GM12873 (cell line): Measurements from ENCODE around the gene ADAM12.

ENCODE experiments used
- CTCF ChIP-seq: IDR thresholded peaks from 2 replicates; pipeline ENCODE4 v1.5.1; 2012; ENCODE audit warnings: low read depth, mild to moderate bottlenecking, moderate library complexity, low read length, control low read depth; ENCODE audit not compliant: insufficient read depth; ENCODE audit errors: missing control alignments

The ADAM12 gene, protein sequence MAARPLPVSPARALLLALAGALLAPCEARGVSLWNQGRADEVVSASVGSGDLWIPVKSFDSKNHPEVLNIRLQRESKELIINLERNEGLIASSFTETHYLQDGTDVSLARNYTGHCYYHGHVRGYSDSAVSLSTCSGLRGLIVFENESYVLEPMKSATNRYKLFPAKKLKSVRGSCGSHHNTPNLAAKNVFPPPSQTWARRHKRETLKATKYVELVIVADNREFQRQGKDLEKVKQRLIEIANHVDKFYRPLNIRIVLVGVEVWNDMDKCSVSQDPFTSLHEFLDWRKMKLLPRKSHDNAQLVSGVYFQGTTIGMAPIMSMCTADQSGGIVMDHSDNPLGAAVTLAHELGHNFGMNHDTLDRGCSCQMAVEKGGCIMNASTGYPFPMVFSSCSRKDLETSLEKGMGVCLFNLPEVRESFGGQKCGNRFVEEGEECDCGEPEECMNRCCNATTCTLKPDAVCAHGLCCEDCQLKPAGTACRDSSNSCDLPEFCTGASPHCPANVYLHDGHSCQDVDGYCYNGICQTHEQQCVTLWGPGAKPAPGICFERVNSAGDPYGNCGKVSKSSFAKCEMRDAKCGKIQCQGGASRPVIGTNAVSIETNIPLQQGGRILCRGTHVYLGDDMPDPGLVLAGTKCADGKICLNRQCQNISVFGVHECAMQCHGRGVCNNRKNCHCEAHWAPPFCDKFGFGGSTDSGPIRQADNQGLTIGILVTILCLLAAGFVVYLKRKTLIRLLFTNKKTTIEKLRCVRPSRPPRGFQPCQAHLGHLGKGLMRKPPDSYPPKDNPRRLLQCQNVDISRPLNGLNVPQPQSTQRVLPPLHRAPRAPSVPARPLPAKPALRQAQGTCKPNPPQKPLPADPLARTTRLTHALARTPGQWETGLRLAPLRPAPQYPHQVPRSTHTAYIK

GRCh38 chr10:126387931-126388911 lies at the start of gene ADAM12:
Gene ADAM12 (minus strand): TSS chr10:126388477. CDS start chr10:126388145, 332 bp downstream.
- TF ChIP-seq CTCF = no peak

- TF ChIP-seq CTCF = no peak
Observed at GRCh38 chr10:126437635-126438406, 49.5 kb upstream of the ADAM12 start.

DNA sequence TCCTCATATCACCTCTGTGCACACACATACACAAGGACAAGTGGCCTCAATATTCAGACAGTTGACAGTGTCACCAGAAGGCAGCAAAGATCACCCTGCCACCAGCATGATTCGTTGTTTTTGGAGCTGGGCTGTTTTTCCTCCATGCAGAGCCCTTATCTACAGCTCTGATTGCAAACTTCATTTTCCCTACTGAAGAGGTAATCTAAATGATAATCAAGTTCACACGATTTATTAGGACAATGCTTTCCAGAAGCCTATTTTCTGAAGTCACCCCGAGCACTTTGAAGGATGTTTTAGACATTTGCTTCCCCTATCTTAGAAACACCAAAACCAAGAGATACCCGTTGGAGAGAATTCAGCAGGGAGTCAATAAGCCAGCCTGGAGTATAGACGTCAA lies 46.0 kb upstream of the ADAM12 start:
- TF ChIP-seq CTCF = no peak

DNA sequence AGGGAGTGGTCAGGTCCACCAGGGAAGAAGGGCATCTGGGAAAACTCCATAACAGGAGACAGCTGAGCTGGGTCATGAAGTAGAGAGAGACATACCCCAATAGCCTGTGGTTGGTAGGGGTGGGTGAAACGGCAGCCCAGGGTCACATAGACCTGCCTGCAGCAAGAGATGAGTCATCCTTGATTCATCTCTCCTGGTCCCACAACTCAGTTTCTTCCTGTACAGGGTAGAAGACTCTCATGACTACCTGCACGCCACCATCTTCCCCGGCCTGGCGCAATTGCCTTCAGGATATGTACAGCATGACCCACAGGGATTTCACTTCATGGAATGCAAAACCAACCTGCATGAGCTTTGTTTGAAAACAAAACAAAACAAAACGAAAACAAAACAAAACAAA lies 45.1 kb upstream of the ADAM12 start:
- no peak for TF ChIP-seq CTCF

- TF ChIP-seq CTCF = no peak
Observed at GRCh38 chr10:126432507-126432906, 44.2 kb upstream of the ADAM12 start.

DNA sequence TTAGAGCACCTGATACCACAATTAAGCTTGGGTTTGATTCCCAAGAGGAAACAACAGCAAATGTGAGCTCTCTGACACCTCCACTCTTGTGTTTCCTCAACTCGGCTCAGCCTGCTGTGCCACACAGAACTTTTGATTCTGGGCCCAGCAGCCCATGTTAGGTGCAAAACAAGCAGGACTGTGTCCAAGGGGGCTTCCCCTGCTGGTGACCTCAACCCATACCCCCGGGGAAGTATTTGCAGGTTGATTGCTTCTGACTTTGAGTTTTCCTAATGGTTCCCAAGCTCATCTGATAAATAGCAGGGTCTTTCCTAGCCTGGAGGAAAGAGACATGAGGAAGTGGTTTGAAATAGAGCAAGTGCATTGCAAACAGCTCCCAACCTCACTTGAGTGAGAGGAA lies 43.5 kb upstream of the ADAM12 start:
- TF ChIP-seq CTCF = no peak
